Lower leg skin (tissue), 4 donors: ENCODE measurements around the gene KRTAP5-11. TPM values are rescaled to one million over a fixed set of nuclear protein-coding genes. Genes with fewer than 3 reads are reported as not detected.

Experiments
- DNase-seq, 2 donors: peaks; one replicate each; pipeline ENCODE4 v3.0.0-alpha.2; 2019; ENCODE audit warnings: low spot score in 2 of 2
- H3K4me3 ChIP-seq: fragments of 200-600 bp; sonication (generic); 2 replicates; pipeline ENCODE4 v1.5.1; 2017; ENCODE audit warnings: mild to moderate bottlenecking, low read depth; ENCODE audit not compliant: poor library complexity, severe bottlenecking
- CTCF ChIP-seq, 3 donors: fragments of 450-650 bp; IDR thresholded peaks; one replicate each; pipeline ENCODE4 v1.5.1; 2016; ENCODE audit warnings: antibody characterized with exemption in 3 of 3, mild to moderate bottlenecking in 3 of 3, moderate library complexity in 2 of 3
- POLR2A ChIP-seq, 2 donors: fragments of 450-650 bp; IDR thresholded peaks; one replicate each; pipeline ENCODE4 v1.6.1; 2016 to 2017; ENCODE audit warnings: antibody characterized with exemption in 2 of 2, mild to moderate bottlenecking in 1 of 2, moderate library complexity in 1 of 2
- WGBS, 2 donors: methylation state at CpG; one replicate each; pipeline ENCODE4 v1.1.5; 2018; 5-methylcytosine and 5-hydroxymethylcytosine counted together
- intact Hi-C: fragments of 100-400 bp; cut with DNase I; formaldehyde crosslinking; loops from one replicate; pipeline ENCODE4 v1.15.0; 2023; ENCODE audit warnings: low total_unique reads
- total RNA-seq, 4 donors: library from RNA; depleted of rRNA; stranded (reverse); fragments of >200 nt; gene quantifications; one replicate each; pipeline ENCODE4 v1.1.0, GENCODE V29; 2016

The KRTAP5-11 gene
- total RNA-seq, 4 donors from 2014 or later, result 9.5 TPM; not detected in 3

GRCh38 chr11:71563406-71563805 is 19.3 kb downstream of the KRTAP5-11 start:
- no peak overlapping the region for H3K4me3 ChIP-seq
- TF ChIP-seq CTCF (IDR thresholded peaks at IDR 0.05), result no peak
- no peak for TF ChIP-seq POLR2A (IDR thresholded peaks at IDR 0.05)
- DNase-seq, result no peak
- intact Hi-C loops, result no loop called here
- 30 to 31% methylated on average over 8 of the region's 8 CpGs for WGBS, 2 donors

GRCh38 chr11:71562120-71562519 is 20.6 kb downstream of the KRTAP5-11 start:
- no peak for DNase-seq
- intact Hi-C loops, result no loop called here
- TF ChIP-seq POLR2A (IDR thresholded peaks at IDR 0.05) (no peak), CTCF (IDR thresholded peaks at IDR 0.05) (no peak)
- no peak overlapping the region for H3K4me3 ChIP-seq

DNA sequence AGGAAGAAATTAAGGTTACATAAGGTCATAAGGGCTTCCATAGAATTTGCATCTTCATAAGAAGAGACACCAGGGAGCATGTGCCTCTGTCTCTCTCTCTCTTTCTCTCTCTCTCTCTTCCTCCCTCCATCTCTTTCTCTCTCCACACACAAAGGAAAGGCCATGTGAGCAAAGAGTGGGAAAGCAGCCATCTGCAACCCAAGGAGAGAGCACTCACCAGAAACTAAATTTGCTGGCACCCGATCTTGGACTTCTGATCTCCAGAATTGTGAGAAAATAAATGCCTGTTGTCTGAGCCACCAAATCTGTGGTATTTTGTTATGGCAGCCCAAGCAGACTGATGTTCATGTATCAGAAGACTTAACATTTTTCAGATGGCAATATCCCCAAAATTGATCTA is 23.7 kb downstream of the KRTAP5-11 start:
- H3K4me3 ChIP-seq, result no peak overlapping the region
- no peak for DNase-seq
- TF ChIP-seq POLR2A (IDR thresholded peaks at IDR 0.05) (no peak), CTCF (IDR thresholded peaks at IDR 0.05) (no peak)
- 91 to 95% methylated on average over 1 of the region's 1 CpG for WGBS, 2 donors
- intact Hi-C loops, result no loop called here

DNA sequence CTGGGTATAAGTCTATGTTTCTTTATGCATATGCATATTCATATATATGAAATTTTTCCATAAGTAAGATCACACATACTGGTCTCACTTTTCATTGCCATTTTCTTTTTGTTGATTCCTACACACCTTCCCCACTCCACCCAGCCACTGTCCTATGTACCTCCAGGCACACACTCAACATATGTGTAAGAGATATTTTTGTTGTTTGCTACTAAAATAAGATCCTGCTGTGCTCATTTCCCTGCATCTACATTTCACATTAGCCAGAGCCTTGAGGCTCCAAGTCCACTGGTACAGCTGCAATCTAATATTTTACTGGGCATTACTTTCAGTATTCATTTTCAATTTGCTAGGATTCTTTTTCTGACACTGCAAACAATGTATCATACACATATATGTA is 25.4 kb downstream of the KRTAP5-11 start:
- no peak for DNase-seq
- H3K4me3 ChIP-seq, result no peak overlapping the region
- intact Hi-C loops, result no loop called here
- TF ChIP-seq CTCF (IDR thresholded peaks at IDR 0.05), result no peak
- TF ChIP-seq POLR2A (IDR thresholded peaks at IDR 0.05), result no peak

GRCh38 chr11:71556018-71556417 is 26.7 kb downstream of the KRTAP5-11 start:
- WGBS, 2 donors, result 86 to 92% methylated on average over 4 of the region's 4 CpGs
- H3K4me3 ChIP-seq, result no peak overlapping the region
- no peak for DNase-seq
- TF ChIP-seq CTCF (IDR thresholded peaks at IDR 0.05) (no peak), POLR2A (IDR thresholded peaks at IDR 0.05) (no peak)
- intact Hi-C loops, result no loop called here

GRCh38 chr11:71555508-71555907 is 27.2 kb downstream of the KRTAP5-11 start:
- WGBS, 2 donors, result 93 to 96% methylated on average over 9 to 10 of the region's 11 CpGs
- TF ChIP-seq CTCF (IDR thresholded peaks at IDR 0.05) (no peak), POLR2A (IDR thresholded peaks at IDR 0.05) (no peak)
- intact Hi-C loops, result no loop called here

More at GRCh38 chr11:71555508-71555907, 27.2 kb downstream of the KRTAP5-11 start:
- H3K4me3 ChIP-seq, result no peak overlapping the region
- no peak for DNase-seq
